Measurements from ENCODE around the gene B3GALT6.

Gene B3GALT6

DNA sequence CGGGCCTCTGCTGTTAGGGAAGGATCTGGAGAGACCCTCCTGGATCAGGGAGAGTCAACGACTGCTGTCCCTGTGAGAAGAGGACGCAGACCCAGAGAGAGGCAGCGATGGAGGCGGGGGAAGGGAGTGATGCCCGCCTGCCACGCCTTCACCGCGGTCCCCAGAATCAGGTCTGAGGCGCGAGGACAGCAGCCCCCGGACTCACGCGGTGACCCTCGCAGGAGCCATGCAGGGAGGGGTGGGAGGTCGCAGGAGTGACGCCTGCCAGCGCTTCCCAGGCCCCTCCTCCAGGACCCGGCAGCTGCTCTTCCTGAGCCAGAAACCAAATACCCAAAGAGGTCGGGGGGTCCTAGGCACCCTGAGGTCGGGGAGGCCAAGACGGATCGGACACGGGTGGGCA lies 11.8 kb upstream of the B3GALT6 start:
- no peak overlapping the region for H3K4me3 ChIP-seq (ENCODE audit: low read length)
- TF ChIP-seq, protein P1, sequence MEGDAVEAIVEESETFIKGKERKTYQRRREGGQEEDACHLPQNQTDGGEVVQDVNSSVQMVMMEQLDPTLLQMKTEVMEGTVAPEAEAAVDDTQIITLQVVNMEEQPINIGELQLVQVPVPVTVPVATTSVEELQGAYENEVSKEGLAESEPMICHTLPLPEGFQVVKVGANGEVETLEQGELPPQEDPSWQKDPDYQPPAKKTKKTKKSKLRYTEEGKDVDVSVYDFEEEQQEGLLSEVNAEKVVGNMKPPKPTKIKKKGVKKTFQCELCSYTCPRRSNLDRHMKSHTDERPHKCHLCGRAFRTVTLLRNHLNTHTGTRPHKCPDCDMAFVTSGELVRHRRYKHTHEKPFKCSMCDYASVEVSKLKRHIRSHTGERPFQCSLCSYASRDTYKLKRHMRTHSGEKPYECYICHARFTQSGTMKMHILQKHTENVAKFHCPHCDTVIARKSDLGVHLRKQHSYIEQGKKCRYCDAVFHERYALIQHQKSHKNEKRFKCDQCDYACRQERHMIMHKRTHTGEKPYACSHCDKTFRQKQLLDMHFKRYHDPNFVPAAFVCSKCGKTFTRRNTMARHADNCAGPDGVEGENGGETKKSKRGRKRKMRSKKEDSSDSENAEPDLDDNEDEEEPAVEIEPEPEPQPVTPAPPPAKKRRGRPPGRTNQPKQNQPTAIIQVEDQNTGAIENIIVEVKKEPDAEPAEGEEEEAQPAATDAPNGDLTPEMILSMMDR (conservative IDR thresholded peaks at IDR 0.05; ENCODE audit: low read depth, low read length) = no peak
- DNase-seq (ENCODE audit: low read depth) = no peak

DNA sequence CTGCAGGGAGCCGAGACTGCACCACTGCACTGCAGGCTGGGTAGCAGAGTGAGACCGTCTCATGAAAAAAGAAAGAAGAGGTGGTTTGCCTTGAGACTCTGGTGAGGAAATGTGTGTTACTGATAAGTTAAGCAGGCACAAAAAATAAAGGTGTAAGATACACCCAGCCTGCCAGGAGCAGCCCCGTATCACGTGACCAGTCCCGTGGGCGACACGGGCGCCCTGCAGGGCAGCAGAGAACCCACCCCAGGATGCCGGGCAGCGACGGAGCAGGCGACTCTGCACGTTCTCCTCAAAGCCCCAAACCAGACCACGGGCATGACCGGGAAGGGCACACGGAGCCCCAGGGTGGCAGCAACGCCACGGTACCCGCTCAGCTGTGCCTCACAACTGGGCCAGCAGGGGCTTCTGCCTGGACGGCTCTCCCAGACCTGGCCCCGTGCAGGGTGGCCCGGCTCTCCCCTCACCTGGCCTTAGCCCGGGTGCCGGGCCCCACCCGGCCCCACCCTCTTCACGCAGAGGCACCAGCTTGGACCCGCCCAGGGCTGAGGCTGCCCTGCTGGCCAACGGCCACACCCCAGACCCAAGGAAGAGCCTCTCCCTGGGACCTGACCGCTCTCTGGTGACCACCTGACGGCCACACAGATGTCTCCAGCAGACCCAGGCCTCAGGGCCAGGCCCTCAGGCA lies 10.0 kb upstream of the B3GALT6 start:
- no peak overlapping the region for H3K4me3 ChIP-seq (ENCODE audit: low read length)
- TF ChIP-seq, protein P1 (conservative IDR thresholded peaks at IDR 0.05; ENCODE audit: low read depth, low read length) = no peak
- no peak for DNase-seq (ENCODE audit: low read depth)

DNA sequence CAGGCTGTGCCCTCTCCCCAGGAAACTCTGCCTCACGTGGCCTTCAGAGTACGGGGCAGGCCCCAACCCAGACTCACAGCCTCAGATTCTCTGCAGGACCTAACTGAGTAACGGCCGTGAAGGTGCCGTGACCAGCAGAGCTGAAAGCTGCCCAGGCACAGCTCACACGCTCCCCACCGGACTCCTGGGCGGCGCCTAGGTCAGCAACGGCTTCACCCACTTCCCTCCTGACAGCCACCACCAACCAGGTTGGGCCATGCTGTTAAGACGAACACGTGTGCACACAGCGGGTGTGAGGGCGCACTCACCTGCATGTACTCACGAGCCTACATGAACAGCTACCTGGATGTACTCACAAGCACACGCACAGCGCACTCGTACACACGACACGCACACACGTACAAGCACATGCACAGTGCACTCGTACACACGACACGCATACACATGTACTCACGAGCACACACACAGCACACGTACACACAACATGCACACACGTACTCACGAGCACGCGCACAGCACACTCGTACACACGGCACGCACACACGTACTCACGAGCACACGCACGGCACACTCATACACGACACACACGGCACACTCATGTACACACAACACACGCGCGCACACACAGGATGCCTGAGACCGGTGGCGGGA lies 9.3 kb upstream of the B3GALT6 start:
- no peak for DNase-seq (ENCODE audit: low read depth)
- H3K4me3 ChIP-seq (ENCODE audit: low read length) = no peak overlapping the region
- TF ChIP-seq, protein P1 (conservative IDR thresholded peaks at IDR 0.05; ENCODE audit: low read depth, low read length) = no peak

DNA sequence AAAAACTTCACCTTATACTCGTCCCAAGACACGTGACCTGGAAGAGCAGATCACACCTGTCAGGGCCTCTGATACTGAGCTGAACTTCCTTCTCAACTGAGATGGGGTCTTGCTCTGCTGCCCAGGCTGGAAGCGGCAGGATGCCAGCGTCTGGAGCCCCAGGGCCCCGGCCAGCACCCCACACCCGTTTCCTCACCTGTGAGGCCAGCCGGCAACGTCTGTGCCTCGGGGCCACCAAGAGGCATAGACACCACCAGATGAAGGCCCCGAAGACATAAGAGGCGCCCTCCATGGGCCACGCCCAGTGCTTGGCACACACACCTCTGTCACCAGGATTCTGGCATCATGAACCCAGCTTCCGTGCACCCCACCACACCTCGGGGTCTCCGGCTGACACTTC lies 8.7 kb upstream of the B3GALT6 start:
- no peak overlapping the region for H3K4me3 ChIP-seq (ENCODE audit: low read length)
- no peak for DNase-seq (ENCODE audit: low read depth)
- TF ChIP-seq, protein P1 (conservative IDR thresholded peaks at IDR 0.05; ENCODE audit: low read depth, low read length) = no peak

DNA sequence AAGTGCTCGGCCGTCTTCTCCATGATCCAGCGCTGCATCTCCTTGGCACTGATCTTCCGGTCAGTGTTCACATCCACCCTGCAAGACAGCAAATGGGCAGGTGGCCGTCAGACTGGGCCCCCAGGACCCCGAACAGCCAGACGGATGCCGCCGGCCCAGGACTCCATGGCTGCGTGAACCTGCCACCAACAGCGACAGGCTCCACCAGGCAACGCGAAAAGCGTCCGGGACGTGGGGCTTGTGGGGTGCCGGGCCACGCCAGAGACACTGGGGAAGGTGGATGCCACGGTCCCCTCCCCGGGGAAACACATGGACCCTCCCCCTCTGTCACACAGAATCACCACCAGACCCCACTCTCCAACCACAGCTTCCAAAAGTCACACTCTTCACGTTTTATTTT lies 8.1 kb upstream of the B3GALT6 start:
- no peak overlapping the region for H3K4me3 ChIP-seq (ENCODE audit: low read length)
- no peak for DNase-seq (ENCODE audit: low read depth)
- TF ChIP-seq, protein P1 (conservative IDR thresholded peaks at IDR 0.05; ENCODE audit: low read depth, low read length) = no peak

DNA sequence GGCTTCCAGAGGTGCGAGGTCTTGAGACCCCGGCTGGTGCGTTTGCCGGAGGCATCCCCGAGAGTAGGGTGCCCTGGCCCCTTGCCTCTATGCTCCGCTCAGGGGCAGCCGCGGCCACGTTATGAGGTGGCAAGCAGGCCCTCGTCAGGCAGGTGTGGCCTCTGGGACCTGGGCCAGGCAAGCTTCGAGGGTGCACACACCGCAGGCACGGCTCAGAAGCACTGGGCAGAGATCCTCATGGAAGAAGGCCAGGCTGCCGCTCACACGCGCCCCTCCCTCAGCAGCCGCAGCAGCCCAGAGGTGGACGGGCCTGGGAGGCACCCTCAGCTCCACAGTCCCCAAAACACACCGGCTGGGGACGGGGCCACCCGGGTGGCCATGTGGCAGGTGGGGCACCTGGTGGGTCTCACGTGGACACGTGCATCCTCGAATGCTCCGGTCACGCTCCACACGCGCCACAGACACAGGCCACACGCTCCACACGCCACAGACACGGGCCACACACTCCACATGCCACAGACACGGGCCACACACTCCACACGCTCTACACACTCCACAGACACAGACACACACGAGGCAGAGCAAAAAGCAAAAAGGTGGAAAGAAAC lies 6.7 kb upstream of the B3GALT6 start:
- TF ChIP-seq, protein P1 (conservative IDR thresholded peaks at IDR 0.05; ENCODE audit: low read depth, low read length) = no peak
- no peak overlapping the region for H3K4me3 ChIP-seq (ENCODE audit: low read length)
- DNase-seq (ENCODE audit: low read depth) = no peak

DNA sequence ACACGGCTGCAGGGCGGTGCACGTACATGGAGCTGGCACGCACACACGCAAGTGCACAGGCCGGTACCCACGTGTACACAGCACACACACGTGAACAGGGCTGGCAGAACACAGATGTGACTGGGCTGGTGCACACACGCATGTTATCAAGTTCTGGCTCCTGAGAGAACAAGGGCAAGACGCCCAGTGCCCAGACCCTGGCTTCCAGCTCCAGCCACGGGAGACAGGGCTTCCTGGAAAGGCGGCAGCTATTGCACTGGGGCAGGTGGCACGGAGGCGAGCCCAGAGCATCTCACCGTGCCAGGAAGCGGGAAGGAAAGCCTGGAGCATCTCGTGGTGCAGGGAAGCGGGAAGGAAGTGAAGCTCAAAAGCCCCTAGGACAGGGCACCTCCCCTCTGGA lies 6.1 kb upstream of the B3GALT6 start:
- no peak overlapping the region for H3K4me3 ChIP-seq (ENCODE audit: low read length)
- TF ChIP-seq, protein P1 (conservative IDR thresholded peaks at IDR 0.05; ENCODE audit: low read depth, low read length) = no peak
- no peak for DNase-seq (ENCODE audit: low read depth)
